ENCODE data around the gene EP400. TPM values are rescaled to one million over a fixed set of nuclear protein-coding genes. Genes with fewer than 3 reads are reported as not detected.

EP400 gene
- total and polyA plus RNA-seq, 12 donors = 6.6 to 20.5 (median 18.9) TPM

GRCh38 chr12:132068250-132068649, 118.5 kb downstream of the EP400 start:
- Histone ChIP-seq H3K4me1 (peaks cover 0 to 6% (median 0%) of the 10 kb centered on the region in 9 donors), H3K36me3 (peaks cover 0 to 100% (median 32%) of the 10 kb centered on the region in 9 donors)
- TF ChIP-seq, protein P1, sequence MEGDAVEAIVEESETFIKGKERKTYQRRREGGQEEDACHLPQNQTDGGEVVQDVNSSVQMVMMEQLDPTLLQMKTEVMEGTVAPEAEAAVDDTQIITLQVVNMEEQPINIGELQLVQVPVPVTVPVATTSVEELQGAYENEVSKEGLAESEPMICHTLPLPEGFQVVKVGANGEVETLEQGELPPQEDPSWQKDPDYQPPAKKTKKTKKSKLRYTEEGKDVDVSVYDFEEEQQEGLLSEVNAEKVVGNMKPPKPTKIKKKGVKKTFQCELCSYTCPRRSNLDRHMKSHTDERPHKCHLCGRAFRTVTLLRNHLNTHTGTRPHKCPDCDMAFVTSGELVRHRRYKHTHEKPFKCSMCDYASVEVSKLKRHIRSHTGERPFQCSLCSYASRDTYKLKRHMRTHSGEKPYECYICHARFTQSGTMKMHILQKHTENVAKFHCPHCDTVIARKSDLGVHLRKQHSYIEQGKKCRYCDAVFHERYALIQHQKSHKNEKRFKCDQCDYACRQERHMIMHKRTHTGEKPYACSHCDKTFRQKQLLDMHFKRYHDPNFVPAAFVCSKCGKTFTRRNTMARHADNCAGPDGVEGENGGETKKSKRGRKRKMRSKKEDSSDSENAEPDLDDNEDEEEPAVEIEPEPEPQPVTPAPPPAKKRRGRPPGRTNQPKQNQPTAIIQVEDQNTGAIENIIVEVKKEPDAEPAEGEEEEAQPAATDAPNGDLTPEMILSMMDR (IDR thresholded peaks at IDR 0.05) = no peak

GRCh38 chr12:132069336-132069985, 119.7 kb downstream of the EP400 start:
- Histone ChIP-seq H3K4me3 (no peak overlapping the region), H3K27ac (no peak overlapping the region), H3K9me3 (no peaks in the 10 kb centered on the region), H3K36me3 (peaks cover 0 to 99% (median 34%) of the 10 kb centered on the region in 9 donors), H3K4me1 (peaks cover 0 to 6% (median 0%) of the 10 kb centered on the region in 9 donors), H3K27me3 (no peaks in the 10 kb centered on the region)
- 94 to 96% methylated on average over 26 of the region's 26 CpGs for WGBS, 2 donors
- ATAC-seq (peak in 3 of 8 donors; percentile 10 to 31 (median 15)), DNase-seq (no peak)
- TF ChIP-seq, protein P1 (IDR thresholded peaks at IDR 0.05) = no peak
- intact Hi-C loops (cut with DNase I) = loop anchor here in 1 of 10 donors (5.0 kb wide), 1 partner anchor 47 kb away; no protein-coding TSS in a partner anchor

More at GRCh38 chr12:132068250-132068649, 118.5 kb downstream of the EP400 start:
- WGBS, 2 donors = 95 to 96% methylated on average over 5 of the region's 5 CpGs
- intact Hi-C loops (cut with DNase I) = loop anchor here in 1 of 10 donors (5.0 kb wide), 1 partner anchor 46 kb away; no protein-coding TSS in a partner anchor
- ATAC-seq (no peak), DNase-seq (no peak)
- H3K9me3 ChIP-seq = no peaks in the 10 kb centered on the region
- no peak overlapping the region for H3K27ac ChIP-seq
- no peaks in the 10 kb centered on the region for H3K27me3 ChIP-seq
- H3K4me3 ChIP-seq = no peak overlapping the region

DNA sequence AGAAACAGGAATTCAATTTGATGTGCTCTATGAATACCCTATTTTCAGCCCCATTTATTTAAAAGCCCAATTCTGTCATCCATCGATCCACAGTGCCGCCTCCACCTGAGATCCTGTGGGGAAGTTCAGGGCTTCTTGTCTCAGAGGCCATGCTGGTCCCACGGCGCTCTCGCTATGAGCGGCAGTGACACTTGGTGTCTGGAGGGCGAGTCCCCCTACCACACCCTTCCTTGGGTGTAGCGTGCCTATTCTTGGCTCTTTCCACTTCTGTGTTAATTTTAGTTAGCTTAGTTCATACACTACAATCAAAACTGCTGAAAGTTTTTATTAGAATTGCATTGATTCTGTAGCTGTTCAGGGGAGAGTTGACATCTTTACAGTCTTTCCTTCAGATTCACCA, 120.6 kb downstream of the EP400 start:
- Histone ChIP-seq H3K4me3 (no peak overlapping the region), H3K4me1 (peaks cover 0 to 6% (median 0%) of the 10 kb centered on the region in 9 donors), H3K27ac (no peak overlapping the region), H3K9me3 (no peaks in the 10 kb centered on the region), H3K27me3 (no peaks in the 10 kb centered on the region), H3K36me3 (peaks cover 0 to 99% (median 34%) of the 10 kb centered on the region in 9 donors)
- TF ChIP-seq, protein P1 (IDR thresholded peaks at IDR 0.05) = no peak
- WGBS, 2 donors = 75 to 93% methylated on average over 8 of the region's 8 CpGs
- peak in 2 of 8 donors; percentile 29 to 36 for ATAC-seq
- no peak for DNase-seq
- intact Hi-C loops (cut with DNase I) = no loop called here

DNA sequence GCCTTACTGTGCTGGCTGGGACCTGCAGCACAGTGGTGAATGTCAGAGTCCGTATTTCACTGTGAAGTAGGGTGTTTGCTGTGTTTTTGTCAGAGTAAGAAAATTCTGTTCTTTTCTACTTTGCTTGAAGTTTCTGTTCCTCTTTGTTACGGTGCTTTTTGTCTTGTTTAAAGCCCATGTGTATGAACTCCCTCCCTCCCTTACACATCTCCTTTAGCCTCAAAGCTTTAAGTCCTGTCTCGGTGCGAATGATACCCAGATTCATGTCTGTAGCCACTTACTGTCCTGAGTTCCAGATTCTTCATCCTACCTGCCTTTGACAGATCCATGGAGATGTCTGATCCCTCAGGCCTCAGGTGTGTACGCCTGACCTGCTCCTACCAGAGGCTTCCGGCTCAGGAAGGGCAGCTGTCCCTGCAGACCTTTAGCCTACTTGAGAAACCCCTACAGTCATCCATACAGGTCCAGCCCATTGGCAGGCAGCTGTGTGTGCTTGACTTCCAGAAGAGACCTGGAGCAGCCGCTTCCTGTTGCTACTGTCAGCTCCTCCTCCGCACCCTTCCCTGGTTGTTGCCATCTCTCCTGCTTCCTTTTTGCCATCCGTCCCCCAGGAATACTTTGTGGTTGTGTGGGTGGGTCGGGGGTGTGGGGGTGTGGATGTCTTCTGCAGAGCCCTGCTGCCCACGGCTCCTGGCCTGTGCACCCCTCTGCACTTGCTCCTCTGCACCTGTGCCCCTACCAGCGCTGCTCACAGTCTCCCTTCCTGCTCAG, 121.5 kb downstream of the EP400 start:
- ATAC-seq = no peak
- no peak overlapping the region for H3K27ac ChIP-seq
- intact Hi-C loops (cut with DNase I) = no loop called here
- H3K4me3 ChIP-seq = no peak overlapping the region
- H3K27me3 ChIP-seq = no peaks in the 10 kb centered on the region
- peaks cover 0 to 99% (median 35%) of the 10 kb centered on the region in 9 donors for H3K36me3 ChIP-seq
- WGBS, 2 donors = 82 to 87% methylated on average over 12 of the region's 12 CpGs
- TF ChIP-seq, protein P1 (IDR thresholded peaks at IDR 0.05) = no peak
- DNase-seq = no peak
- H3K9me3 ChIP-seq = no peaks in the 10 kb centered on the region
- peaks cover 0 to 4% (median 0%) of the 10 kb centered on the region in 9 donors for H3K4me1 ChIP-seq

Measured in heart right ventricle (tissue), 16 donors.